K562 (cell line): Measurements from ENCODE around the gene SPRR2G. TPM values are rescaled to one million over a fixed set of nuclear protein-coding genes. Genes with fewer than 3 reads are reported as not detected.
A peak's percentile ranks its signal among the peaks of the same experiment; 100 is the strongest.

Source experiments
- ATAC-seq: fragments of 200-7000 bp; cut with Tn5 transposase; 3 replicates; pipeline ENCODE4 v1.9.1; 2020; ENCODE audit warnings: moderate library complexity
- BruUV-seq: library from RNA; stranded (reverse); fragments of 400-500 nt; replicated peaks from 2 replicates; lab custom pipeline; 2021; lab: Mats Ljungman, UMichigan
- CTCF ChIA-PET: fragments of 300-600 bp; formaldehyde crosslinking; extraction: SDS; loops from one replicate; lab custom pipeline; 2021; ENCODE audit warnings: low intra/inter-chr PET ratio; lab: Yijun Ruan, JAX
- POLR2A ChIA-PET: fragments of 300-600, 350-650 bp; sonication (Branson Sonifier 250); formaldehyde crosslinking; extraction: SDS; loops from one replicate; lab custom pipeline; 2021; ENCODE audit warnings: antibody characterized with exemption, inconsistent platforms; lab: Yijun Ruan, JAX
- DNase-seq, 4 experiments: peaks; one replicate each; pipeline versions ENCODE4 v3.0.0 to v3.0.0-alpha.2; 2011 to 2018; ENCODE audit warnings: low spot score in 3 of 4, mixed read lengths in 3 of 4; ENCODE audit errors: extremely low read depth in 1 of 4
- FAIRE-seq: peaks from 2 replicates; lab custom pipeline; 2011; peaks lifted over from hg19 to GRCh38; lab: Jason Lieb, UNC
- H2AFZ ChIP-seq: 2 replicates; pipeline ENCODE4 v1.6.0; 2011; ENCODE audit warnings: low read depth, low read length, control low read depth, inconsistent platforms
- H3K27ac ChIP-seq: fragments of 200-600 bp; 3 replicates; pipeline ENCODE4 v1.8.0; 2011; ENCODE audit warnings: low read depth, mild to moderate bottlenecking, control low read depth, inconsistent platforms, low read length, moderate library complexity, mixed read lengths; ENCODE audit errors: extremely low read depth
- H3K27me3 ChIP-seq, 2 experiments: fragments of 300-600 bp in 1 of 2; 2 replicates in 1 of 2; 3 replicates in 1 of 2; pipeline versions ENCODE4 v1.6.0 to v1.8.0; 2011; ENCODE audit warnings: inconsistent platforms in 2 of 2, low read length in 2 of 2, mild to moderate bottlenecking in 1 of 2, mixed read lengths in 1 of 2, moderate library complexity in 1 of 2; ENCODE audit not compliant: control insufficient read depth in 2 of 2, insufficient read depth in 2 of 2
- H3K36me3 ChIP-seq: fragments of 300-600 bp; 3 replicates; pipeline ENCODE4 v1.8.0; 2011; ENCODE audit warnings: mild to moderate bottlenecking, low read length, inconsistent platforms; ENCODE audit not compliant: control insufficient read depth, insufficient read depth
- H3K4me1 ChIP-seq, 2 experiments: fragments of 200-600 bp in 1 of 2; replicated peaks in 1 of 2; 2 replicates in 1 of 2; 3 replicates in 1 of 2; pipeline versions ENCODE4 v1.5.1 to v1.8.0; 2011; ENCODE audit warnings: inconsistent platforms in 2 of 2, low read length in 2 of 2, mild to moderate bottlenecking in 1 of 2, mixed read lengths in 1 of 2, moderate library complexity in 1 of 2; ENCODE audit not compliant: control insufficient read depth in 2 of 2, insufficient read depth in 2 of 2
- H3K4me2 ChIP-seq: 2 replicates; pipeline ENCODE4 v1.6.1; 2011; ENCODE audit warnings: low read length, control low read depth, inconsistent platforms, mixed read lengths; ENCODE audit not compliant: insufficient read depth
- H3K4me3 ChIP-seq: fragments of 200-600 bp; sonication (generic), shearing (Covaris generic); 2 replicates; pipeline ENCODE4 v1.5.1; 2016; ENCODE audit warnings: control low read depth, inconsistent platforms
- H3K79me2 ChIP-seq: fragments of 200-600 bp; 3 replicates; pipeline ENCODE4 v1.8.0; 2011; ENCODE audit warnings: low read length, inconsistent platforms; ENCODE audit not compliant: control insufficient read depth, insufficient read depth
- H3K9ac ChIP-seq, 2 experiments: 2 replicates each; pipeline versions ENCODE4 v1.6.0 to v1.6.1; 2011; ENCODE audit warnings: low read depth in 2 of 2, low read length in 2 of 2, control low read depth in 1 of 2, inconsistent platforms in 1 of 2, mild to moderate bottlenecking in 1 of 2, mixed read lengths in 1 of 2; ENCODE audit not compliant: insufficient read depth in 1 of 2
- H3K9me1 ChIP-seq: one replicate; pipeline ENCODE4 v1.6.0; 2011; ENCODE audit warnings: inconsistent platforms, mild to moderate bottlenecking, low read length, moderate library complexity; ENCODE audit not compliant: control insufficient read depth, insufficient read depth
- H3K9me3 ChIP-seq: replicated peaks from 2 replicates; pipeline ENCODE4 v1.5.1; 2011; ENCODE audit warnings: low read depth, low read length, inconsistent platforms; ENCODE audit not compliant: control insufficient read depth, insufficient read depth
- H4K20me1 ChIP-seq: replicated peaks from 2 replicates; pipeline ENCODE4 v1.6.1; 2011; ENCODE audit warnings: low read length, inconsistent platforms, mixed read lengths; ENCODE audit not compliant: control insufficient read depth, insufficient read depth
- DPF2 ChIP-seq: fragments of 450-650 bp; IDR thresholded peaks from 2 replicates; pipeline ENCODE4 v1.6.1; 2016
- GTF3C2 ChIP-seq: IDR thresholded peaks from 3 replicates; pipeline ENCODE4 v1.6.1; 2011; ENCODE audit warnings: borderline replicate concordance, mild to moderate bottlenecking, moderate library complexity; ENCODE audit not compliant: insufficient read length; ENCODE audit errors: extremely low read depth
- HDAC1 ChIP-seq, 2 experiments: fragments of 450-650 bp; IDR thresholded peaks; 2 replicates each; pipeline ENCODE4 v1.6.1; 2016 to 2017; ENCODE audit warnings: inconsistent platforms in 1 of 2, mild to moderate bottlenecking in 1 of 2, moderate library complexity in 1 of 2
- HMGXB4 ChIP-seq: sonication (generic); formaldehyde crosslinking; IDR thresholded peaks from 2 replicates; pipeline ENCODE4 v1.8.1; 2023; ENCODE audit warnings: mild to moderate bottlenecking, missing genetic modification reagents
- MAFF ChIP-seq: IDR thresholded peaks from 2 replicates; pipeline ENCODE4 v1.6.1; 2012; ENCODE audit warnings: low read length, improper control_type of control experiment
- MTA1 ChIP-seq: fragments of 450-650 bp; IDR thresholded peaks from 2 replicates; pipeline ENCODE4 v1.6.1; 2017; ENCODE audit warnings: borderline replicate concordance
- MXI1 ChIP-seq: IDR thresholded peaks from 2 replicates; pipeline ENCODE4 v1.6.1; 2011; ENCODE audit warnings: low read depth, mild to moderate bottlenecking, improper control_type of control experiment, low read length
- SETDB1 ChIP-seq: IDR thresholded peaks from one replicate; pipeline ENCODE4 v1.6.1; 2012; ENCODE audit warnings: low read length, control low read depth, inconsistent platforms
- SMAD2 ChIP-seq: fragments of 150-350 bp; IDR thresholded peaks from 2 replicates; pipeline ENCODE4 v1.6.1; 2014; ENCODE audit warnings: low read depth, mild to moderate bottlenecking, low read length
- TSHZ1 ChIP-seq: fragments of 250-450 bp; sonication (Bioruptor Pico); IDR thresholded peaks from 2 replicates; pipeline ENCODE4 v1.4.0; 2020; ENCODE audit warnings: mild to moderate bottlenecking, moderate library complexity
- ZNF449 ChIP-seq: fragments of 250-450 bp; sonication (Bioruptor Pico); IDR thresholded peaks from 2 replicates; pipeline ENCODE4 v1.8.0; 2022; ENCODE audit warnings: moderate library complexity, mild to moderate bottlenecking, inconsistent platforms
- ZNF57 ChIP-seq: fragments of 450-650 bp; formaldehyde crosslinking; IDR thresholded peaks from 2 replicates; pipeline ENCODE4 v1.4.0; 2020; ENCODE audit warnings: mild to moderate bottlenecking, moderate library complexity
- WGBS: fragments of 100-300 bp; shearing (Covaris generic); methylation state at CpG from one replicate; pipeline ENCODE4 v1.1.6; 2016; ENCODE audit warnings: low coverage, mixed read lengths; ENCODE audit not compliant: insufficient coverage; ENCODE audit errors: missing lambda C conversion rate; 5-methylcytosine and 5-hydroxymethylcytosine counted together
- in situ Hi-C: fragments of 300-500 bp; cut with MboI; formaldehyde crosslinking; loops from 4 replicates; pipeline ENCODE4 v1.15.0; 2018; ENCODE audit warnings: inconsistent platforms, mixed read lengths
- intact Hi-C: fragments of 100-400 bp; cut with micrococcal nuclease; formaldehyde crosslinking; loops from 2 replicates; pipeline ENCODE4 v1.14.2; 2022
- polyA plus RNA-seq, 8 experiments: library from polyadenylated mRNA; depleted of rRNA in 4 of 8; stranded (reverse) in 5 of 8; unstranded in 3 of 8; fragments of >200 nt; fragmentation: Nextera tagmentation in 2 of 8; fragmentation: Illumina TruSeq in 1 of 8; extraction: Ambion mirVana in 2 of 8; extraction: Trizol in 1 of 8; gene quantifications; 2 replicates each; pipeline versions ENCODE4 v1.2.1 to v1.2.3, GENCODE V29; 2011 to 2014; ENCODE audit warnings: inconsistent platforms in 1 of 8, missing spikeins in 1 of 8
- total RNA-seq, 7 experiments: library from RNA; depleted of rRNA in 6 of 7; stranded (reverse); fragments of >200 nt in 6 of 7; fragmentation: Illumina TruSeq in 2 of 7; extraction: Trizol in 2 of 7; gene quantifications; 2 replicates each; pipeline versions ENCODE4 v1.2.1 to v1.2.3, GENCODE V29; 2011 to 2021; ENCODE audit warnings: low replicate concordance in 1 of 7

The SPRR2G gene
- total and polyA plus RNA-seq, 9 of the 15 experiments (the other 6 are each of a cell fraction or from before 2014, with no cell fraction given), result not detected

- ChIA-PET CTCF (no interaction called here), POLR2A (no interaction called here)
- H3K4me1 ChIP-seq, result peaks cover 0 to 4% of the 10 kb centered on the region in 2 experiments; a peak in 1 of 5 replicates
- peak overlapping the region; percentile 37; the same call in 1 of the 3 replicates for H3K27ac ChIP-seq
- H3K27me3 ChIP-seq, result no peaks in the 10 kb centered on the region
- no peaks in the 10 kb centered on the region for H3K9me1 ChIP-seq
- H4K20me1 ChIP-seq, result no peaks in the 10 kb centered on the region
- FAIRE-seq, result peak; percentile 35
- H3K79me2 ChIP-seq, result no peaks in the 10 kb centered on the region
- TF ChIP-seq SETDB1 (no peak), GTF3C2 (no peak), SMAD2 (no peak), MTA1 (no peak), MXI1 (no peak), ZNF57 (CRISPR knock-in tag) (no peak), HMGXB4 (CRISPR knock-in tag) (no peak), DPF2 (no peak), HDAC1 (IDR thresholded peaks at IDR 0.05) (no peak), MAFF (no peak), ZNF449 (CRISPR knock-in tag) (no peak), TSHZ1 (CRISPR knock-in tag) (no peak)
- in situ Hi-C loops, result no loop called here
- no peaks in the 10 kb centered on the region for H3K9me3 ChIP-seq
- ATAC-seq, result peak; percentile 81
- DNase-seq, result peak in 2 of 4 experiments; percentile 23 to 35
- H2AFZ ChIP-seq, result peak overlapping the region; percentile 81
- H3K4me3 ChIP-seq, result no peak overlapping the region
- intact Hi-C loops, result no loop called here
- H3K4me2 ChIP-seq, result no peak overlapping the region
- WGBS, result 21% methylated on average over 3 of the region's 3 CpGs
- no TSS peak for BruUV-seq
- H3K9ac ChIP-seq, result no peak overlapping the region
- no peaks in the 10 kb centered on the region for H3K36me3 ChIP-seq
Observed at GRCh38 chr1:153122831-153123421, 27.8 kb downstream of the SPRR2G start.
